ENCODE data around the gene FRMD4B. TPM values are rescaled to one million over a fixed set of nuclear protein-coding genes. Genes with fewer than 3 reads are reported as not detected.
A peak's percentile ranks its signal among the peaks of the same experiment; 100 is the strongest.

The FRMD4B gene
- total RNA-seq, 2 donors from 2014 or later = 2.1 to 2.2 TPM

DNA sequence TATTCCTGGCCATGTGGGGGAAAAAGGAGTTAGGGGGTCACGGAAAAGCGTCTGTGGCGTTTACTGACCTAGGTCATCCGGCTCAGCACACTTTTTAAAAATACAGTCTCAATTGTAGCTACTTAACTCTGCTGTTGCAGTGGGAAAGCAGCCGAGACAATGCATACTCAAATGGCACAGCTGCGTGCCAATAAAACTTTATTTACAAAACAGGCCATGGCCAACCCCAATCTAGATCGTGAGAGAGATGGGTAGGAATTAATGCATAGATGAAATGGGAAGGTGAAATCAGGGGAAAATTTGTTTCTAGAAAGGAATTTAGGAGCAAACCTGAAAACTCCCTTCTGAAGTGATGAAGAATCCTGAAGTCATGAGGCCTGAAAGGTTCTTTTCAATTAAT lies 22.0 kb upstream of the FRMD4B start:
- Mint-ChIP-seq H3K27me3 (ENCODE audit: insufficient read depth) (no peaks in the 10 kb centered on the region), H3K27ac (no peak overlapping the region), H3K9me3 (peaks cover 2% of the 10 kb centered on the region), H3K4me1 (peaks cover 2% of the 10 kb centered on the region), H3K36me3 (ENCODE audit: low read depth) (no peaks in the 10 kb centered on the region), H3K4me3 (no peak overlapping the region)
- no peak for TF ChIP-seq CTCF (conservative IDR thresholded peaks at IDR 0.05)
- 90 to 98% methylated on average over 5 to 7 of the region's 7 CpGs for WGBS, 2 experiments (ENCODE audit: insufficient coverage in 1 of 2, insufficient read length in 1 of 2)
- no peaks in the 10 kb centered on the region for H3K4me1 ChIP-seq (ENCODE audit: control insufficient read depth, insufficient read depth, low read length)
- no peaks in the 10 kb centered on the region for H3K9me3 ChIP-seq (ENCODE audit: control insufficient read depth, low read length)
- DNase-seq = no peak
- H3K36me3 ChIP-seq (ENCODE audit: control insufficient read depth, insufficient read depth, low read length) = no peaks in the 10 kb centered on the region
- H3K27me3 ChIP-seq (ENCODE audit: control insufficient read depth, insufficient read depth, low read length, poor library complexity, severe bottlenecking) = no peaks in the 10 kb centered on the region
- no peak overlapping the region for H3K4me3 ChIP-seq (ENCODE audit: low read length)
- H3K9ac ChIP-seq (ENCODE audit: extremely low read depth, low read length, poor library complexity, severe bottlenecking) = no peak overlapping the region
- peak overlapping the region; percentile 4 for H3K27ac ChIP-seq (ENCODE audit: low read depth, low read length)

DNA sequence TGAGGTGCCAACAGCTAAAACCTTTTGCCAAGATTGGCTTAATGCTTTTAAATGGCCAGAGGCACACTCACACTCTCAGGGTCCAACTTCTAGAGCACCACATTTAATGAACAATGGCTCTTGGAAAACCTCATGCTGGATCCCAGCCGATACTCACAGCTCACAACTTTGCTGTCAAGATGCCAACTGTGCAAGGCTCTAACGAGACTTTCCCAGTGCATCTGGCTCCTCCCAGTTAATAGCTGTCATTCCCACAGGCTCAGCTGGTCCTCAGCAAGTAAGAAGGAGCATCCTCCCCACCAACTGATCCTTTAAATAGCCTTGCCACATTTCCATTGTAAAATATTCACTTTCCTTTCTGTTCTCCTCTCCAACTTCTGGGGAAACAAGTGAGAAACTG lies 20.3 kb upstream of the FRMD4B start:
- H3K4me3 Mint-ChIP-seq = no peak overlapping the region
- Histone ChIP-seq H3K4me1 (ENCODE audit: control insufficient read depth, insufficient read depth, low read length) (no peaks in the 10 kb centered on the region), H3K27ac (ENCODE audit: low read depth, low read length) (no peak overlapping the region), H3K9ac (ENCODE audit: extremely low read depth, low read length, poor library complexity, severe bottlenecking) (no peak overlapping the region), H3K9me3 (ENCODE audit: control insufficient read depth, low read length) (no peaks in the 10 kb centered on the region), H3K4me3 (ENCODE audit: low read length) (no peak overlapping the region), H3K36me3 (ENCODE audit: control insufficient read depth, insufficient read depth, low read length) (no peaks in the 10 kb centered on the region), H3K27me3 (ENCODE audit: control insufficient read depth, insufficient read depth, low read length, poor library complexity, severe bottlenecking) (no peaks in the 10 kb centered on the region)
- WGBS, 2 experiments (ENCODE audit: insufficient coverage in 1 of 2, insufficient read length in 1 of 2) = 79 to 80% methylated on average over 2 of the region's 2 CpGs
- H3K27me3 Mint-ChIP-seq (ENCODE audit: insufficient read depth) = no peaks in the 10 kb centered on the region
- no peaks in the 10 kb centered on the region for H3K36me3 Mint-ChIP-seq (ENCODE audit: low read depth)
- H3K9me3 Mint-ChIP-seq = peaks cover 2% of the 10 kb centered on the region
- no peak for TF ChIP-seq CTCF (conservative IDR thresholded peaks at IDR 0.05)
- no peak for DNase-seq
- H3K4me1 Mint-ChIP-seq = peaks cover 2% of the 10 kb centered on the region
- no peak overlapping the region for H3K27ac Mint-ChIP-seq

- Histone ChIP-seq H3K4me1 (ENCODE audit: control insufficient read depth, insufficient read depth, low read length) (no peaks in the 10 kb centered on the region), H3K27me3 (ENCODE audit: control insufficient read depth, insufficient read depth, low read length, poor library complexity, severe bottlenecking) (no peaks in the 10 kb centered on the region), H3K9me3 (ENCODE audit: control insufficient read depth, low read length) (no peaks in the 10 kb centered on the region), H3K27ac (ENCODE audit: low read depth, low read length) (no peak overlapping the region), H3K9ac (ENCODE audit: extremely low read depth, low read length, poor library complexity, severe bottlenecking) (no peak overlapping the region), H3K36me3 (ENCODE audit: control insufficient read depth, insufficient read depth, low read length) (no peaks in the 10 kb centered on the region), H3K4me3 (ENCODE audit: low read length) (no peak overlapping the region)
- H3K27ac Mint-ChIP-seq = no peak overlapping the region
- H3K9me3 Mint-ChIP-seq = peaks cover 2% of the 10 kb centered on the region
- 33 to 76% methylated on average over 1 to 3 of the region's 3 CpGs for WGBS, 2 experiments (ENCODE audit: insufficient coverage in 1 of 2, insufficient read length in 1 of 2)
- H3K4me1 Mint-ChIP-seq = peaks cover 2% of the 10 kb centered on the region
- H3K27me3 Mint-ChIP-seq (ENCODE audit: insufficient read depth) = no peaks in the 10 kb centered on the region
- DNase-seq = no peak
- no peaks in the 10 kb centered on the region for H3K36me3 Mint-ChIP-seq (ENCODE audit: low read depth)
- no peak overlapping the region for H3K4me3 Mint-ChIP-seq
- no peak for TF ChIP-seq CTCF (conservative IDR thresholded peaks at IDR 0.05)
These were observed 19.2 kb upstream of the FRMD4B start for GRCh38 chr3:69405067-69405466.

Data from endodermal cell (in vitro differentiated cells).